Mesendoderm (in vitro differentiated cells): Measurements from ENCODE around the gene PRX. TPM values are rescaled to one million over a fixed set of nuclear protein-coding genes. Genes with fewer than 3 reads are reported as not detected.
A peak's percentile ranks its signal among the peaks of the same experiment; 100 is the strongest.

ENCODE experiments used
- DNase-seq: peaks from one replicate; pipeline ENCODE4 v3.0.0; 2013
- H2AK5ac ChIP-seq: 2 replicates; pipeline ENCODE4 v1.6.1; 2013; ENCODE audit warnings: low read length, inconsistent platforms
- H2BK120ac ChIP-seq: 2 replicates; pipeline ENCODE4 v1.6.1; 2013; ENCODE audit warnings: low read depth, mild to moderate bottlenecking, low read length, moderate library complexity, mixed read lengths
- H2BK15ac ChIP-seq: replicated peaks from 2 replicates; pipeline ENCODE4 v1.6.1; 2013; ENCODE audit warnings: low read depth, mild to moderate bottlenecking, moderate library complexity
- H2BK5ac ChIP-seq: 2 replicates; pipeline ENCODE4 v1.6.1; 2013; ENCODE audit warnings: low read length, inconsistent platforms
- H3K18ac ChIP-seq: 2 replicates; pipeline ENCODE4 v1.6.1; 2013; ENCODE audit warnings: mild to moderate bottlenecking, low read length, mixed read lengths
- H3K23ac ChIP-seq: one replicate; pipeline ENCODE4 v1.6.1; 2013; ENCODE audit warnings: low read length
- H3K27ac ChIP-seq: 2 replicates; pipeline ENCODE4 v1.5.1; 2013; ENCODE audit warnings: low read depth, mild to moderate bottlenecking, inconsistent platforms, low read length, moderate library complexity
- H3K27me3 ChIP-seq: 2 replicates; pipeline ENCODE4 v1.6.1; 2013; ENCODE audit warnings: low read length, control low read depth, mild to moderate bottlenecking, inconsistent platforms; ENCODE audit not compliant: insufficient read depth, poor library complexity
- H3K36me3 ChIP-seq: 2 replicates; pipeline ENCODE4 v1.6.1; 2013; ENCODE audit warnings: low read length, inconsistent platforms; ENCODE audit not compliant: control insufficient read depth, insufficient read depth
- H3K4ac ChIP-seq: one replicate; pipeline ENCODE4 v1.6.1; 2013; ENCODE audit warnings: low read depth, mild to moderate bottlenecking, low read length, moderate library complexity
- H3K4me1 ChIP-seq: 2 replicates; pipeline ENCODE4 v1.6.1; 2013; ENCODE audit warnings: low read depth, low read length, inconsistent platforms; ENCODE audit not compliant: control insufficient read depth
- H3K4me2 ChIP-seq: 2 replicates; pipeline ENCODE4 v1.6.1; 2013; ENCODE audit warnings: low read length
- H3K4me3 ChIP-seq: 2 replicates; pipeline ENCODE4 v1.5.1; 2013; ENCODE audit warnings: mild to moderate bottlenecking, low read length
- H3K56ac ChIP-seq: one replicate; pipeline ENCODE4 v1.6.1; 2013; ENCODE audit warnings: low read length
- H3K79me1 ChIP-seq: 2 replicates; pipeline ENCODE4 v1.6.1; 2013; ENCODE audit warnings: low read length, inconsistent platforms
- H3K79me2 ChIP-seq: 2 replicates; pipeline ENCODE4 v1.6.1; 2013; ENCODE audit warnings: mild to moderate bottlenecking, low read length; ENCODE audit not compliant: control insufficient read depth, insufficient read depth
- H3K9ac ChIP-seq: 2 replicates; pipeline ENCODE4 v1.6.1; 2013; ENCODE audit warnings: low read length, inconsistent platforms
- H4K5ac ChIP-seq: one replicate; pipeline ENCODE4 v1.6.1; 2013; ENCODE audit warnings: low read length
- H4K8ac ChIP-seq: one replicate; pipeline ENCODE4 v1.6.1; 2013; ENCODE audit warnings: low read depth, mild to moderate bottlenecking, control low read depth, low read length, moderate library complexity
- WGBS: extraction: QIAGEN DNeasy Blood & Tissue Kit; methylation state at CpG from one replicate; pipeline ENCODE4 v1.1.7; 2013; ENCODE audit warnings: low lambda C conversion rate, missing lambda C conversion rate; ENCODE audit not compliant: insufficient coverage; ENCODE audit errors: extremely low coverage; 5-methylcytosine and 5-hydroxymethylcytosine counted together
- small RNA-seq: library from polyadenylated mRNA; stranded (forward); fragments of <200 nt; extraction: miRNeasy Mini kit (QIAGEN cat#:217004); gene quantifications from one replicate; pipeline ENCODE3, GENCODE V24; 2013; ENCODE audit not compliant: insufficient read depth

Gene PRX

GRCh38 chr19:40348961-40349507 lies 64.1 kb downstream of the PRX start:
- Histone ChIP-seq H3K27ac (no peak overlapping the region), H3K27me3 (no peaks in the 10 kb centered on the region), H2AK5ac (peak overlapping the region; percentile 88), H3K4me1 (peaks cover 3% of the 10 kb centered on the region), H2BK120ac (no peak overlapping the region), H3K9ac (peak overlapping the region; percentile 85), H2BK15ac (no peak overlapping the region), H4K8ac (no peak overlapping the region), H3K79me2 (peaks cover 3% of the 10 kb centered on the region), H3K4me2 (peak overlapping the region; percentile 85), H3K79me1 (peaks cover 8% of the 10 kb centered on the region), H3K56ac (peak overlapping the region; percentile 88), H3K18ac (no peak overlapping the region), H3K4ac (no peak overlapping the region), H3K23ac (no peak overlapping the region), H3K36me3 (no peaks in the 10 kb centered on the region), H3K4me3 (peak overlapping the region; percentile 60), H2BK5ac (no peak overlapping the region), H4K5ac (no peak overlapping the region)
- WGBS = no CpG with 5 or more reads among the region's 17 CpGs
- peak; percentile 44 for DNase-seq

DNA sequence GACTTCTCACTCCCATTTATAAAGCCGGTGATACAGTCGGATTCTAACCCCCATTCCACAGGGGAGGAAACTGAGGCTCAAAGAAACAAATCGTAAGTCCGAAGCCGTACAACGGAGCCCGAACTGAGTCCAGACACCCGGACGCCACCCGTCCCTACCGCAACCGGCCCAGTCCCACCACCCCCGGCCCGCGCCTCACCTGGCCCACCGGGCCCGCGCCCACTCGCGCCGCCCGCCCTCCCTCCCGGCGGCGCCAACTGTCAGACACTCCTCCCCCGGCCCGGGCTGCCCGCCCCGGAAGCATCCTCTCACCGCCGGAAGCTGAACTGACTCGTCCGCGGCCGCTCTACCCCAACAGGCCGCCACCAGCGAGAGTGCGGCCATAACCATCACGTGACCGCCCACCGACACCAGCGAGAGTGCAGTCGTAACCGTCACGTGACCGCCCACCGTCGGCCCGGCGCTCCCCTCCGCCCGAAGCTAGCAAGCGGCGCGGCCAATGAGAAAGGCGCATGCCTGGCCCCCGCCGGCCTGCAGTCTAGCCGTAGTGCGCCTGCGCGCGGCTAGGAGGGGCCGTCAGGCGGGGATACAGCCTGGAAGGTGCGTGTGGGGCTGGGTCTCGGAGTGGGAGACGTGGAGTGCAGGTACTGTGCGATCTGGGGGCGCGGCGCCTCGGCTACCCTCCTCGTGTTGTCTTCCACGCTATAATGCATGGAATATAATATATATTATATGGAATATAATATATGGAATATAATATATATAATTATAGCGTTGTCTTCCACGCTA lies 64.9 kb downstream of the PRX start, which contains the start of the genes C19orf47 and PLD3:
TSS of gene C19orf47 (minus strand) at position 273 of the 789 bp plus-strand sequence. CDS start 6,540 bp downstream, outside the sequence.
TSS of gene PLD3 (plus strand) at position 571 of the 789 bp plus-strand sequence. CDS start 17,789 bp downstream, outside the sequence.
- Histone ChIP-seq H2AK5ac (peak within 1 kb of the TSS; percentile 88), H3K56ac (peak within 1 kb of the TSS; percentile 95), H3K4me1 (peaks cover 3% of the 10 kb centered on the region)

GRCh38 chr19:40344422-40344821 lies 68.8 kb downstream of the PRX start:
- Histone ChIP-seq H3K36me3 (peaks cover 2% of the 10 kb centered on the region), H3K4me1 (peaks cover 3% of the 10 kb centered on the region), H2BK15ac (no peak overlapping the region), H3K56ac (no peak overlapping the region), H3K23ac (no peak overlapping the region), H3K27me3 (no peaks in the 10 kb centered on the region), H2AK5ac (no peak overlapping the region), H2BK5ac (no peak overlapping the region), H3K4ac (no peak overlapping the region), H4K5ac (no peak overlapping the region), H3K4me2 (no peak overlapping the region), H3K9ac (no peak overlapping the region), H3K79me2 (peaks cover 3% of the 10 kb centered on the region), H3K27ac (no peak overlapping the region), H3K79me1 (peaks cover 12% of the 10 kb centered on the region), H3K18ac (no peak overlapping the region), H2BK120ac (no peak overlapping the region), H4K8ac (no peak overlapping the region), H3K4me3 (no peak overlapping the region)
- WGBS = no CpG with 5 or more reads among the region's 7 CpGs
- no peak for DNase-seq

More for the DNA sequence above, 64.9 kb downstream of the PRX start, which contains the start of the genes C19orf47 and PLD3:
- WGBS = no CpG with 5 or more reads among the region's 77 CpGs
- Histone ChIP-seq H2BK15ac (no peak within 1 kb of the TSS), H3K4me3 (peak within 1 kb of the TSS; percentile 92), H3K27ac (no peak within 1 kb of the TSS), H3K27me3 (no peaks in the 10 kb centered on the region), H3K4ac (no peak within 1 kb of the TSS), H2BK5ac (no peak within 1 kb of the TSS), H3K18ac (no peak within 1 kb of the TSS), H3K9ac (peak within 1 kb of the TSS; percentile 85), H3K36me3 (no peaks in the 10 kb centered on the region), H4K8ac (no peak within 1 kb of the TSS), H3K23ac (no peak within 1 kb of the TSS), H3K79me2 (peaks cover 3% of the 10 kb centered on the region), H2BK120ac (no peak within 1 kb of the TSS), H3K79me1 (peaks cover 8% of the 10 kb centered on the region), H4K5ac (no peak within 1 kb of the TSS), H3K4me2 (peak within 1 kb of the TSS; percentile 85)
- peak; percentile 99 for DNase-seq

Small RNA genes lying within 50 kb of the gene (small RNA-seq; reads per million reads assigned to genes)
- gene MIR6796 = not detected
- not detected for gene RF00017
